OCI-M2 (cell line): ENCODE data around the gene YPEL5.
"Not testable (repeated sequence)": the region's sequence is repeated elsewhere in the genome, so short reads cannot be mapped to it uniquely, and the experiment has no call there.

Experiments
- DNase-seq: peaks from one replicate; lab custom pipeline; 2025; ENCODE audit not compliant: unreplicated experiment; lab: John Stamatoyannopoulos, UW

Gene YPEL5

GRCh38 chr2:30146337-30147195 is at the start of gene YPEL5:
TSS of gene YPEL5 (plus strand) at chr2:30147007. CDS start at chr2:30156652, 9,645 bp downstream.
- DNase-seq = peak; percentile 66

- no peak for DNase-seq
These were observed 48.4 kb upstream of the YPEL5 start for GRCh38 chr2:30098266-30099005.

GRCh38 chr2:30099366-30099765 is 47.4 kb upstream of the YPEL5 start:
- not testable (repeated sequence) for DNase-seq

GRCh38 chr2:30100691-30101090 is 46.1 kb upstream of the YPEL5 start:
- not testable (repeated sequence) for DNase-seq

GRCh38 chr2:30104307-30104706 is 42.5 kb upstream of the YPEL5 start:
- no peak for DNase-seq

- no peak for DNase-seq
These were observed 41.3 kb upstream of the YPEL5 start for GRCh38 chr2:30105556-30105955.

GRCh38 chr2:30106543-30106942 is 40.3 kb upstream of the YPEL5 start:
- no peak for DNase-seq

GRCh38 chr2:30108192-30108591 is 38.6 kb upstream of the YPEL5 start:
- no peak for DNase-seq

- no peak for DNase-seq
These were observed 38.0 kb upstream of the YPEL5 start for GRCh38 chr2:30108851-30109250.

- no peak for DNase-seq
These were observed 37.0 kb upstream of the YPEL5 start for GRCh38 chr2:30109856-30110255.

- no peak for DNase-seq
These were observed 36.0 kb upstream of the YPEL5 start for GRCh38 chr2:30110773-30111172.

GRCh38 chr2:30111186-30111585 is 35.6 kb upstream of the YPEL5 start:
- not testable (repeated sequence) for DNase-seq

- no peak for DNase-seq
These were observed 34.2 kb upstream of the YPEL5 start for GRCh38 chr2:30112561-30112960.

- DNase-seq = no peak
These were observed 33.1 kb upstream of the YPEL5 start for GRCh38 chr2:30113617-30114293.

- no peak for DNase-seq
These were observed 31.4 kb upstream of the YPEL5 start for GRCh38 chr2:30115141-30115980.

GRCh38 chr2:30115981-30116285 is 30.9 kb upstream of the YPEL5 start:
- no peak for DNase-seq

GRCh38 chr2:30122362-30122761 is 24.4 kb upstream of the YPEL5 start:
- no peak for DNase-seq

- no peak for DNase-seq
These were observed 19.6 kb upstream of the YPEL5 start for GRCh38 chr2:30127016-30127893.

- no peak for DNase-seq
These were observed 12.2 kb upstream of the YPEL5 start for GRCh38 chr2:30134582-30134981.

- DNase-seq = no peak
These were observed 11.3 kb upstream of the YPEL5 start for GRCh38 chr2:30135541-30135940.
